GM12873 (cell line): ENCODE results near the gene RARB.

Experiments
- CTCF ChIP-seq: IDR thresholded peaks from 2 replicates; pipeline ENCODE4 v1.5.1; 2012; ENCODE audit warnings: low read depth, mild to moderate bottlenecking, moderate library complexity, low read length, control low read depth; ENCODE audit not compliant: insufficient read depth; ENCODE audit errors: missing control alignments

Gene RARB

GRCh38 chr3:25421747-25422146 is 6.3 kb upstream of the RARB start:
- TF ChIP-seq CTCF = no peak

- no peak for TF ChIP-seq CTCF
Observed at GRCh38 chr3:25423780-25424588, 4.1 kb upstream of the RARB start.

DNA sequence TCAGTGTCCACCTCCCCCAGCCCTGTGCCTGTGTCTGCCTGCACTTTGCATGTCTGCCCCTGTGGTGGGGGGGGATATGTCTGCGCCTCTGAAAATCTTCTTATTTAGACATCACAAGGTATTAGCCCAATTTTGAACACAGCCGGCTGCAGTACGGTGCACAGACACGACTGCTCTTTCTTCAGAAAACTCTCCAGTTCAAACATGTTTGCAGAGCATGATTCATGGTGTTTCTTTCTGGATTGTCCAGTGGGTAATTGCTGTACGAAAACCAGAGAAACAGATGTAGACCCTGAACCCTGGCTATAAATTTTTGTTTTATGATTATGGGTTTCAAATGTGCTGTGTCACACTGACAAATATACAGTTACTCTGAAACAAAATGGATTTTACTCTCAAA is 3.4 kb upstream of the RARB start:
- TF ChIP-seq CTCF = no peak

- TF ChIP-seq CTCF = no peak
Observed at GRCh38 chr3:25426408-25426807, 1.7 kb upstream of the RARB start.

GRCh38 chr3:25427155-25427554 is 908 bp upstream of the RARB start:
- TF ChIP-seq CTCF = no peak

DNA sequence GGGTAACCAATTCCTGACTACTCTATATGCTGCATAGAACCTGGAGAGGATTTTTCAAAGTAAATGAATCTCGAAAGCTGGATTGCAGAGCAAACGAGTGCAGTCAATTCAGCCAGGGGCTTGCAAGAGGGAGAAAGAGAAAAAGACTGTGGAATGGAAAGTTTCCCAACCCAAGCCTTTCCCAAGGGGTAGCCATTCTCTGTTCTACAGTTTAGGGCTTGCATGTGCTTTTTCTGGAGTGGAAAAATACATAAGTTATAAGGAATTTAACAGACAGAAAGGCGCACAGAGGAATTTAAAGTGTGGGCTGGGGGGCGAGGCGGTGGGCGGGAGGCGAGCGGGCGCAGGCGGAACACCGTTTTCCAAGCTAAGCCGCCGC is 511 bp upstream of the RARB start:
- TF ChIP-seq CTCF = no peak

GRCh38 chr3:25428789-25429335 is 799 bp downstream of the RARB start:
- TF ChIP-seq CTCF = no peak
